GM23248 (cell line): ENCODE data around the gene LHFPL2. TPM values are rescaled to one million over a fixed set of nuclear protein-coding genes. Genes with fewer than 3 reads are reported as not detected.
A peak's percentile ranks its signal among the peaks of the same experiment; 100 is the strongest.

Experiments used
- DNase-seq: peaks from one replicate; pipeline ENCODE4 v3.0.0-alpha.2; 2015
- H2AFZ ChIP-seq: fragments of 200-600 bp; sonication (generic); 2 replicates; pipeline ENCODE4 v1.6.1; 2016; ENCODE audit warnings: antibody characterized with exemption
- H3F3A ChIP-seq: fragments of 200-600 bp; sonication (generic); 2 replicates; pipeline ENCODE4 v1.6.1; 2016; ENCODE audit warnings: mild to moderate bottlenecking, antibody characterized with exemption, mixed run types; ENCODE audit not compliant: insufficient read depth
- H3K27ac ChIP-seq: fragments of 200-600 bp; sonication (generic); 2 replicates; pipeline ENCODE4 v1.5.1; 2016; ENCODE audit warnings: mild to moderate bottlenecking
- H3K27me3 ChIP-seq: fragments of 200-600 bp; sonication (generic); replicated peaks from 2 replicates; pipeline ENCODE4 v1.6.1; 2016; ENCODE audit warnings: mild to moderate bottlenecking; ENCODE audit not compliant: insufficient read depth
- H3K36me3 ChIP-seq: fragments of 200-600 bp; sonication (generic); 2 replicates; pipeline ENCODE4 v1.6.1; 2016; ENCODE audit warnings: low read depth, mild to moderate bottlenecking
- H3K4me1 ChIP-seq: fragments of 200-600 bp; sonication (generic); 2 replicates; pipeline ENCODE4 v1.6.1; 2016; ENCODE audit warnings: mild to moderate bottlenecking; ENCODE audit not compliant: insufficient read depth
- H3K4me2 ChIP-seq: fragments of 200-600 bp; sonication (generic); one replicate; pipeline ENCODE4 v1.6.1; 2016; ENCODE audit warnings: mild to moderate bottlenecking; ENCODE audit not compliant: unreplicated experiment
- H3K4me3 ChIP-seq: fragments of 200-600 bp; sonication (generic); 2 replicates; pipeline ENCODE4 v1.5.1; 2016; ENCODE audit warnings: mild to moderate bottlenecking
- H3K79me2 ChIP-seq: fragments of 200-600 bp; sonication (generic); 2 replicates; pipeline ENCODE4 v1.6.1; 2016; ENCODE audit warnings: mild to moderate bottlenecking; ENCODE audit not compliant: insufficient read depth
- H3K9ac ChIP-seq: fragments of 200-600 bp; sonication (generic); 2 replicates; pipeline ENCODE4 v1.6.1; 2016; ENCODE audit warnings: mild to moderate bottlenecking
- H3K9me2 ChIP-seq: fragments of 200-600 bp; sonication (generic); 2 replicates; pipeline ENCODE4 v1.6.1; 2016; ENCODE audit warnings: mixed run types, mild to moderate bottlenecking, moderate library complexity; ENCODE audit not compliant: insufficient read depth
- H3K9me3 ChIP-seq: fragments of 200-600 bp; sonication (generic); one replicate; pipeline ENCODE4 v1.6.1; 2017; ENCODE audit warnings: low read depth
- H4K20me1 ChIP-seq: fragments of 200-600 bp; sonication (generic); 2 replicates; pipeline ENCODE4 v1.6.0; 2016; ENCODE audit not compliant: insufficient read depth
- EZH2 ChIP-seq: fragments of 200-600 bp; sonication (generic); IDR thresholded peaks from 2 replicates; pipeline ENCODE4 v1.6.1; 2018; ENCODE audit warnings: antibody characterized with exemption, mild to moderate bottlenecking; ENCODE audit not compliant: insufficient read depth, poor library complexity, severe bottlenecking
- EZH2phosphoT487 ChIP-seq: fragments of 200-600 bp; sonication (generic); IDR thresholded peaks from 2 replicates; pipeline ENCODE4 v1.6.1; 2018; ENCODE audit warnings: antibody characterized with exemption, moderate library complexity, mild to moderate bottlenecking, low read depth; ENCODE audit not compliant: insufficient read depth
- WGBS, 2 experiments: methylation state at CpG; one replicate each; pipeline ENCODE4 v1.1.6; 2015 to 2017; ENCODE audit warnings: low lambda C conversion rate in 2 of 2, low coverage in 1 of 2; ENCODE audit errors: missing lambda C conversion rate in 2 of 2; 5-methylcytosine and 5-hydroxymethylcytosine counted together
- in situ Hi-C: fragments of 300-500 bp; cut with MboI; formaldehyde crosslinking; loops from 2 replicates; pipeline ENCODE4 v1.15.0; 2020
- polyA plus RNA-seq: library from polyadenylated mRNA; unstranded; fragments of >200 nt; fragmentation: Nextera tagmentation; extraction: Ambion mirVana; gene quantifications from 2 replicates; pipeline ENCODE4 v1.2.1, GENCODE V29; 2016
- total RNA-seq: library from RNA; depleted of rRNA; stranded (reverse); fragments of >200 nt; shearing (Covaris generic); gene quantifications from 2 replicates; pipeline ENCODE4 v1.2.3, GENCODE V29; 2014

The LHFPL2 gene
- total and polyA plus RNA-seq, 2 experiments from 2014 or later = 8.0 to 13.7 TPM

GRCh38 chr5:78543916-78544315 lies 104.7 kb downstream of the LHFPL2 start:
- peak overlapping the region; percentile 64 for H3K9ac ChIP-seq
- H3K27ac ChIP-seq = no peak overlapping the region
- H3K4me2 ChIP-seq = no peak overlapping the region
- no peaks in the 10 kb centered on the region for H4K20me1 ChIP-seq
- no peaks in the 10 kb centered on the region for H3K36me3 ChIP-seq
- H2AFZ ChIP-seq = no peak overlapping the region
- no peaks in the 10 kb centered on the region for H3K9me2 ChIP-seq
- no peaks in the 10 kb centered on the region for H3K9me3 ChIP-seq
- in situ Hi-C loops = no loop called here
- 0 out of 2 replicates have a peak, but pooled peaks cover 15% of the 10 kb centered on the region for H3K79me2 ChIP-seq
- no peak for DNase-seq
- TF ChIP-seq EZH2 (no peak), EZH2phosphoT487 (no peak)
- H3K4me1 ChIP-seq = peaks cover 37% of the 10 kb centered on the region
- no peak overlapping the region for H3K4me3 ChIP-seq
- H3F3A ChIP-seq = peaks cover 37% of the 10 kb centered on the region
- H3K27me3 ChIP-seq = no peaks in the 10 kb centered on the region
- whole genome bisulfite sequencing, 2 experiments = 0 to 8% methylated on average over 1 of the region's 1 CpG

- in situ Hi-C loops = no loop called here
- Histone ChIP-seq H2AFZ (no peak overlapping the region), H3K4me2 (no peak overlapping the region), H3K4me3 (no peak overlapping the region), H3K9me2 (no peaks in the 10 kb centered on the region), H3K27me3 (no peaks in the 10 kb centered on the region), H4K20me1 (no peaks in the 10 kb centered on the region), H3K4me1 (peaks cover 33% of the 10 kb centered on the region), H3K27ac (no peak overlapping the region), H3F3A (peaks cover 36% of the 10 kb centered on the region), H3K79me2 (0 out of 2 replicates have a peak, but pooled peaks cover 18% of the 10 kb centered on the region), H3K9ac (no peak overlapping the region), H3K9me3 (no peaks in the 10 kb centered on the region), H3K36me3 (no peaks in the 10 kb centered on the region)
- DNase-seq = no peak
- TF ChIP-seq EZH2phosphoT487 (no peak), EZH2 (no peak)
- WGBS, 2 experiments = 91 to 92% methylated on average over 4 of the region's 4 CpGs
These were observed 105.3 kb downstream of the LHFPL2 start for GRCh38 chr5:78543292-78543691.

GRCh38 chr5:78542321-78542840 lies 106.2 kb downstream of the LHFPL2 start:
- no peak overlapping the region for H3K27ac ChIP-seq
- H3K4me2 ChIP-seq = no peak overlapping the region
- H3K36me3 ChIP-seq = no peaks in the 10 kb centered on the region
- H3K27me3 ChIP-seq = no peaks in the 10 kb centered on the region
- H3K9me3 ChIP-seq = no peaks in the 10 kb centered on the region
- no peak overlapping the region for H3K4me3 ChIP-seq
- TF ChIP-seq EZH2 = no peak
- no peak for TF ChIP-seq EZH2phosphoT487
- H3K9me2 ChIP-seq = no peaks in the 10 kb centered on the region
- H3F3A ChIP-seq = peaks cover 31% of the 10 kb centered on the region
- peaks cover 26% of the 10 kb centered on the region for H3K4me1 ChIP-seq
- 86 to 93% methylated on average over 6 of the region's 6 CpGs for WGBS, 2 experiments
- no peak overlapping the region for H2AFZ ChIP-seq
- H4K20me1 ChIP-seq = no peaks in the 10 kb centered on the region
- H3K9ac ChIP-seq = no peak overlapping the region
- in situ Hi-C loops = no loop called here
- DNase-seq = no peak
- 0 out of 2 replicates have a peak, but pooled peaks cover 18% of the 10 kb centered on the region for H3K79me2 ChIP-seq

- no peak overlapping the region for H2AFZ ChIP-seq
- TF ChIP-seq EZH2 = no peak
- no peak for TF ChIP-seq EZH2phosphoT487
- 0 out of 2 replicates have a peak, but pooled peaks cover 18% of the 10 kb centered on the region for H3K79me2 ChIP-seq
- no peak overlapping the region for H3K4me3 ChIP-seq
- H4K20me1 ChIP-seq = no peaks in the 10 kb centered on the region
- H3K9me2 ChIP-seq = no peaks in the 10 kb centered on the region
- H3K9ac ChIP-seq = no peak overlapping the region
- H3F3A ChIP-seq = peaks cover 19% of the 10 kb centered on the region
- in situ Hi-C loops = no loop called here
- H3K27ac ChIP-seq = no peak overlapping the region
- no peaks in the 10 kb centered on the region for H3K27me3 ChIP-seq
- peaks cover 15% of the 10 kb centered on the region for H3K4me1 ChIP-seq
- no peak overlapping the region for H3K4me2 ChIP-seq
- H3K36me3 ChIP-seq = no peaks in the 10 kb centered on the region
- WGBS, 2 experiments = 87 to 91% methylated on average over 10 of the region's 10 CpGs
- no peak for DNase-seq
- no peaks in the 10 kb centered on the region for H3K9me3 ChIP-seq
These were observed 107.4 kb downstream of the LHFPL2 start for GRCh38 chr5:78541086-78541654.
